Panc1 (cell line): ENCODE data around the gene LDHB. TPM values are rescaled to one million over a fixed set of nuclear protein-coding genes. Genes with fewer than 3 reads are reported as not detected.

Experiments used
- ATAC-seq: fragments of 200-7000 bp; cut with Tn5 transposase; 2 replicates; pipeline ENCODE4 v1.9.1; 2020; ENCODE audit warnings: mild to moderate bottlenecking, moderate library complexity
- BruUV-seq: library from RNA; stranded (reverse); fragments of 400-500 nt; replicated peaks from 2 replicates; lab custom pipeline; 2021; lab: Mats Ljungman, UMichigan
- CTCF ChIA-PET: fragments of 300-600 bp; sonication (Branson Sonifier 250); formaldehyde crosslinking; loops from one replicate; lab custom pipeline; 2022; ENCODE audit warnings: antibody characterized with exemption; lab: Charles Lee
- POLR2A ChIA-PET: fragments of 300-600 bp; sonication (Branson Sonifier 250); formaldehyde crosslinking; loops from one replicate; lab custom pipeline; 2022; ENCODE audit warnings: antibody characterized with exemption; lab: Charles Lee
- DNase-seq: peaks from one replicate; pipeline ENCODE4 v3.0.0-alpha.2; 2010; ENCODE audit warnings: low read depth, low spot score
- H3K27ac ChIP-seq: 2 replicates; pipeline ENCODE4 v1.5.1; 2011; ENCODE audit warnings: mild to moderate bottlenecking, low read length, inconsistent platforms
- H3K27me3 ChIP-seq: fragments of 200-500 bp; sonication (Bioruptor generic); 2 replicates; pipeline ENCODE4 v1.6.0; 2014; ENCODE audit warnings: low read length, inconsistent platforms; ENCODE audit not compliant: control insufficient read depth, insufficient read depth
- H3K36me3 ChIP-seq: fragments of 200-500 bp; sonication (Bioruptor generic); 2 replicates; pipeline ENCODE4 v1.5.1; 2014; ENCODE audit warnings: inconsistent platforms, mild to moderate bottlenecking, low read length, moderate library complexity; ENCODE audit not compliant: control insufficient read depth, insufficient read depth
- H3K4me1 ChIP-seq: 2 replicates; pipeline ENCODE4 v1.5.1; 2011; ENCODE audit warnings: inconsistent platforms, mild to moderate bottlenecking, low read length, moderate library complexity; ENCODE audit not compliant: control insufficient read depth, insufficient read depth
- H3K4me3 ChIP-seq, 2 experiments: 2 replicates each; pipeline ENCODE4 v1.5.1; 2011 to 2012; ENCODE audit warnings: low read depth in 2 of 2, low read length in 2 of 2, mild to moderate bottlenecking in 2 of 2, inconsistent platforms in 1 of 2, moderate library complexity in 1 of 2
- H3K9me3 ChIP-seq: fragments of 200-500 bp; sonication (Bioruptor generic); 2 replicates; pipeline ENCODE4 v1.5.1; 2014; ENCODE audit warnings: low read depth, mild to moderate bottlenecking, inconsistent platforms, low read length, moderate library complexity; ENCODE audit not compliant: control insufficient read depth, insufficient read depth
- POLR2AphosphoS5 ChIP-seq: IDR thresholded peaks from 2 replicates; pipeline ENCODE4 v1.6.1; 2012; ENCODE audit warnings: mild to moderate bottlenecking, low read depth, low read length, moderate library complexity
- SIN3A ChIP-seq: IDR thresholded peaks from 2 replicates; pipeline ENCODE4 v1.6.1; 2012; ENCODE audit warnings: low read depth, mild to moderate bottlenecking, low read length, moderate library complexity, borderline replicate concordance; ENCODE audit not compliant: insufficient read depth
- TCF7L2 ChIP-seq: IDR thresholded peaks from 2 replicates; pipeline ENCODE4 v1.6.1; 2011; ENCODE audit warnings: mild to moderate bottlenecking, low read depth, low read length, inconsistent platforms
- in situ Hi-C: cut with HindIII; loops from 2 replicates; pipeline ENCODE4 v1.10.0; 2016; ENCODE audit warnings: low sequenced_read_pairs, low pct_unique_long_range_greater_than_20kb
- intact Hi-C: fragments of 100-400 bp; cut with micrococcal nuclease; formaldehyde crosslinking; loops from one replicate; pipeline ENCODE4 v1.10.0; 2022; ENCODE audit not compliant: unreplicated experiment
- total RNA-seq: library from RNA; stranded (reverse); gene quantifications from one replicate; pipeline ENCODE4 v1.2.1, GENCODE V29; 2021; ENCODE audit not compliant: unreplicated experiment
- TF ChIP-seq, protein P1 (sequence below), 2 experiments: IDR thresholded peaks; 2 replicates each; pipeline ENCODE4 v1.6.1; 2011 to 2012; ENCODE audit warnings: low read depth in 2 of 2, control low read depth in 1 of 2, low read length in 1 of 2, mild to moderate bottlenecking in 1 of 2, moderate library complexity in 1 of 2; ENCODE audit not compliant: insufficient read depth in 1 of 2
- TF ChIP-seq, protein P2 (sequence below): fragments of 450-650 bp; IDR thresholded peaks from 2 replicates; pipeline ENCODE4 v1.5.1; 2017; ENCODE audit warnings: mild to moderate bottlenecking

LDHB gene
- total RNA-seq, 1 experiment from 2014 or later: 552 TPM

DNA sequence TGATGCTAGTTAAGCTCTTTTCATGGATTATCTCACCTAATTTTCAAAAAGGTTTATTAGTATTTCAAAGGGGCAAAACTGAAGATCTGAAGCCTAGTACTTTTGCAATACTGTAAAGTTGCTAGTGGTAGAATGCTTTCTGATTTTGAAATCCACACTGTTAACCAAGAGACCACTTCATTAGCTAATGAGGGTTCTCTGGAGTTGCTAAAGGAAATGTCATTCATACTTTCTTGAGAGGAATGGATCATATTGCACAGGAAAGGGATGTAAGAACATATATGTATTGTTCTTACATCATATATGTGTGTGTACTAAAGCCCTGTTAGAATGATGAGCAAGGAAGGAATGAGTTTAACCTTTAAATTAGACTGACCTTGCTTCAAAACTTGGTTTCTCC lies 39.0 kb upstream of the LDHB start:
- H3K9me3 ChIP-seq: no peaks in the 10 kb centered on the region
- CTCF ChIA-PET: no interaction called here
- DNase-seq (no peak), ATAC-seq (no peak)
- H3K27me3 ChIP-seq: no peaks in the 10 kb centered on the region
- TF ChIP-seq, protein P1, sequence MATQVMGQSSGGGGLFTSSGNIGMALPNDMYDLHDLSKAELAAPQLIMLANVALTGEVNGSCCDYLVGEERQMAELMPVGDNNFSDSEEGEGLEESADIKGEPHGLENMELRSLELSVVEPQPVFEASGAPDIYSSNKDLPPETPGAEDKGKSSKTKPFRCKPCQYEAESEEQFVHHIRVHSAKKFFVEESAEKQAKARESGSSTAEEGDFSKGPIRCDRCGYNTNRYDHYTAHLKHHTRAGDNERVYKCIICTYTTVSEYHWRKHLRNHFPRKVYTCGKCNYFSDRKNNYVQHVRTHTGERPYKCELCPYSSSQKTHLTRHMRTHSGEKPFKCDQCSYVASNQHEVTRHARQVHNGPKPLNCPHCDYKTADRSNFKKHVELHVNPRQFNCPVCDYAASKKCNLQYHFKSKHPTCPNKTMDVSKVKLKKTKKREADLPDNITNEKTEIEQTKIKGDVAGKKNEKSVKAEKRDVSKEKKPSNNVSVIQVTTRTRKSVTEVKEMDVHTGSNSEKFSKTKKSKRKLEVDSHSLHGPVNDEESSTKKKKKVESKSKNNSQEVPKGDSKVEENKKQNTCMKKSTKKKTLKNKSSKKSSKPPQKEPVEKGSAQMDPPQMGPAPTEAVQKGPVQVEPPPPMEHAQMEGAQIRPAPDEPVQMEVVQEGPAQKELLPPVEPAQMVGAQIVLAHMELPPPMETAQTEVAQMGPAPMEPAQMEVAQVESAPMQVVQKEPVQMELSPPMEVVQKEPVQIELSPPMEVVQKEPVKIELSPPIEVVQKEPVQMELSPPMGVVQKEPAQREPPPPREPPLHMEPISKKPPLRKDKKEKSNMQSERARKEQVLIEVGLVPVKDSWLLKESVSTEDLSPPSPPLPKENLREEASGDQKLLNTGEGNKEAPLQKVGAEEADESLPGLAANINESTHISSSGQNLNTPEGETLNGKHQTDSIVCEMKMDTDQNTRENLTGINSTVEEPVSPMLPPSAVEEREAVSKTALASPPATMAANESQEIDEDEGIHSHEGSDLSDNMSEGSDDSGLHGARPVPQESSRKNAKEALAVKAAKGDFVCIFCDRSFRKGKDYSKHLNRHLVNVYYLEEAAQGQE (IDR thresholded peaks at IDR 0.05; ENCODE audit: insufficient read depth in 1 of 2, low read depth in 2 of 2, low read length in 1 of 2): no peak
- TF ChIP-seq, protein P2, sequence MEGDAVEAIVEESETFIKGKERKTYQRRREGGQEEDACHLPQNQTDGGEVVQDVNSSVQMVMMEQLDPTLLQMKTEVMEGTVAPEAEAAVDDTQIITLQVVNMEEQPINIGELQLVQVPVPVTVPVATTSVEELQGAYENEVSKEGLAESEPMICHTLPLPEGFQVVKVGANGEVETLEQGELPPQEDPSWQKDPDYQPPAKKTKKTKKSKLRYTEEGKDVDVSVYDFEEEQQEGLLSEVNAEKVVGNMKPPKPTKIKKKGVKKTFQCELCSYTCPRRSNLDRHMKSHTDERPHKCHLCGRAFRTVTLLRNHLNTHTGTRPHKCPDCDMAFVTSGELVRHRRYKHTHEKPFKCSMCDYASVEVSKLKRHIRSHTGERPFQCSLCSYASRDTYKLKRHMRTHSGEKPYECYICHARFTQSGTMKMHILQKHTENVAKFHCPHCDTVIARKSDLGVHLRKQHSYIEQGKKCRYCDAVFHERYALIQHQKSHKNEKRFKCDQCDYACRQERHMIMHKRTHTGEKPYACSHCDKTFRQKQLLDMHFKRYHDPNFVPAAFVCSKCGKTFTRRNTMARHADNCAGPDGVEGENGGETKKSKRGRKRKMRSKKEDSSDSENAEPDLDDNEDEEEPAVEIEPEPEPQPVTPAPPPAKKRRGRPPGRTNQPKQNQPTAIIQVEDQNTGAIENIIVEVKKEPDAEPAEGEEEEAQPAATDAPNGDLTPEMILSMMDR: no peak
- TF ChIP-seq POLR2AphosphoS5: no peak
- TF ChIP-seq SIN3A: no peak
- TF ChIP-seq TCF7L2: no peak
- H3K27ac ChIP-seq: no peak overlapping the region
- H3K4me3 ChIP-seq: no peak overlapping the region
- BruUV-seq: no TSS peak
- H3K4me1 ChIP-seq: no peaks in the 10 kb centered on the region
- POLR2A ChIA-PET: no interaction called here
- no peaks in the 10 kb centered on the region for H3K36me3 ChIP-seq
- in situ Hi-C loops: no loop called here
- intact Hi-C loops: loop anchor here (2.0 to 5.0 kb wide), 2 partner anchors 291 to 322 kb away; no protein-coding TSS in a partner anchor

DNA sequence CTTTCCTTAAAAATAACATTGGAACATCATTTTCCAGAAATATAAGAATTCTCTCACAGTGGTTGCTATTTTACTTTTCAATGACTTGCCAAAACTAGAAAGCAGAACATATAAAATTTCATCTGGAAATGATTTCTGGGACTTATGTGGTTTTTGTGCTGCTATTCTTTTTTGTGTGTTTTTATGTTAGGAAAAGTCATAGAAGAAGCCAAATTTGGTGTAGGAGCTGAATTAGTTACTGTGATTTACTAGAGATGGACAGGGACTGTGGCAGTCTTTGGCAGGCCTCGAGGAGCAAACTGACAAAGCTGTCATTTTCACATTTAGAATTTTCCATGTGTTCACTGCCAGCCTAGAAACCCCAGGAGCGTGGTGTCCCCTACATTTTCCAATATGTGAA lies 38.3 kb upstream of the LDHB start:
- CTCF ChIA-PET: no interaction called here
- ATAC-seq (no peak), DNase-seq (no peak)
- intact Hi-C loops: loop anchor here (2.0 to 5.0 kb wide), 2 partner anchors 291 to 323 kb away; no protein-coding TSS in a partner anchor
- Histone ChIP-seq H3K27ac (no peak overlapping the region), H3K36me3 (no peaks in the 10 kb centered on the region), H3K4me1 (no peaks in the 10 kb centered on the region), H3K27me3 (no peaks in the 10 kb centered on the region), H3K9me3 (no peaks in the 10 kb centered on the region), H3K4me3 (no peak overlapping the region)
- TF ChIP-seq TCF7L2: no peak
- TF ChIP-seq SIN3A: no peak
- no peak for TF ChIP-seq POLR2AphosphoS5
- in situ Hi-C loops: no loop called here
- POLR2A ChIA-PET: no interaction called here
- no TSS peak for BruUV-seq

DNA sequence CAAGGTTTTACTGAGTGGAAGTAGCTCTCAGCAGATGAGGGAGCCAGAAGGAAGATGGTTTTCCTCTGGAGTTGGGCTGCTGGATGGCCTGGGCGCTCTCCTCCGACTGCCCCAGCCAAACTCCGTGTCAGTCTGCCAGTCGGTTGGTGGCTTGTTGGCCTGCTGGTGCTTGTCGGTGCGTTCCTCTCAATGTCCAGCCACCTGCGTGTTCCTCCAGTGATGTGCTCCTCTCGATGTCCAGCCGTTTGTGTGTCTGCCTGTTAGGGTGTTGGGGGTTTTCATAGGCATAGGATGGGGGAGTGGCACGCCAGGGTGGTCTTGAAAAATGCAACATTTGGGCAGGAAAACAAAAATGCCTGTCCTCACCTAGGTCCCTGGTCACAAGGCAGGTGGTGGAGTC lies 37.0 kb upstream of the LDHB start:
- CTCF ChIA-PET: no interaction called here
- in situ Hi-C loops (no loop called here), intact Hi-C loops (loop anchor here (5.0 kb wide), 1 partner anchor 293 kb away; no protein-coding TSS in a partner anchor)
- no peak overlapping the region for H3K27ac ChIP-seq
- DNase-seq (no peak), ATAC-seq (no peak)
- no peaks in the 10 kb centered on the region for H3K9me3 ChIP-seq
- POLR2A ChIA-PET: no interaction called here
- no TSS peak for BruUV-seq
- no peaks in the 10 kb centered on the region for H3K36me3 ChIP-seq
- H3K27me3 ChIP-seq: no peaks in the 10 kb centered on the region
- TF ChIP-seq, protein P2: no peak
- TF ChIP-seq POLR2AphosphoS5: no peak
- TF ChIP-seq, protein P1 (IDR thresholded peaks at IDR 0.05; ENCODE audit: insufficient read depth in 1 of 2, low read depth in 2 of 2, low read length in 1 of 2): no peak
- H3K4me3 ChIP-seq: no peak overlapping the region
- no peaks in the 10 kb centered on the region for H3K4me1 ChIP-seq
